ENCODE results near the gene SMPD3. TPM values are rescaled to one million over a fixed set of nuclear protein-coding genes. Genes with fewer than 3 reads are reported as not detected.

Gene SMPD3
- polyA plus RNA-seq, 3 donors, result 0.45 to 1.9 (median 1.6) TPM

Other genes starting within 250 kb of the SMPD3 start
- gene ESRP2, start 212.4 kb downstream of the SMPD3 start, polyA plus RNA-seq, result 10 to 100 TPM in 1 of 3 donors, 1 to 10 TPM in 2; 3.0 to 23.4 (median 3.6) TPM
- 10 to 100 TPM in 1 of 3 donors, 1 to 10 TPM in 2; 7.1 to 16.2 (median 8.4) TPM for gene PLA2G15, start 203.1 kb downstream of the SMPD3 start, polyA plus RNA-seq
- 100 to 1,000 TPM in 1 of 3 donors, 10 to 100 TPM in 2; 17.7 to 136 (median 21.7) TPM for gene SLC7A6, start 184.0 kb downstream of the SMPD3 start, polyA plus RNA-seq
- 1 to 10 TPM; 4.7 to 9.2 (median 5.0) TPM for gene SLC7A6OS, start 137.6 kb downstream of the SMPD3 start, polyA plus RNA-seq
- 10 to 100 TPM; 25.3 to 58.0 (median 30.6) TPM for gene PRMT7, start 137.5 kb downstream of the SMPD3 start, polyA plus RNA-seq
- 10 to 100 TPM in 1 of 3 donors, 1 to 10 TPM in 2; 5.0 to 11.1 (median 5.2) TPM for gene ZFP90, start 90.8 kb upstream of the SMPD3 start, polyA plus RNA-seq
- 1 to 10 TPM in 2 of 3 donors, under 1 TPM in 1; 0.25 to 1.4 (median 1.2) TPM for gene CDH3, start 196.8 kb upstream of the SMPD3 start, polyA plus RNA-seq